Bronchial epithelial cell (primary cell): ENCODE results near the gene LRCH2. TPM values are rescaled to one million over a fixed set of nuclear protein-coding genes. Genes with fewer than 3 reads are reported as not detected.

Experiments used
- DNase-seq: peaks from one replicate; pipeline ENCODE4 v3.0.0-alpha.2; 2010; ENCODE audit warnings: low read depth
- FAIRE-seq: peaks from 2 replicates; lab custom pipeline; 2011; peaks lifted over from hg19 to GRCh38; lab: Jason Lieb, UNC
- H3K27me3 ChIP-seq: 2 replicates; pipeline ENCODE4 v1.5.1; 2011; ENCODE audit warnings: low read length; ENCODE audit not compliant: control insufficient read depth, insufficient read depth
- H3K36me3 ChIP-seq: 2 replicates; pipeline ENCODE4 v1.5.1; 2011; ENCODE audit warnings: low read length; ENCODE audit not compliant: control insufficient read depth, insufficient read depth
- H3K4me3 ChIP-seq: 2 replicates; pipeline ENCODE4 v1.5.1; 2011; ENCODE audit warnings: mild to moderate bottlenecking, low read depth, low read length, control low read depth
- total RNA-seq: library from RNA; depleted of rRNA; stranded (reverse); fragments of >200 nt; gene quantifications from 2 replicates; pipeline ENCODE4 v1.2.1, GENCODE V29; 2014
- TF ChIP-seq, protein P1 (sequence below): IDR thresholded peaks from 2 replicates; pipeline ENCODE4 v1.5.1; 2011; ENCODE audit warnings: mild to moderate bottlenecking, moderate library complexity, low read length, control low read depth, inconsistent platforms; ENCODE audit not compliant: insufficient read depth, severe bottlenecking

Gene LRCH2
- total RNA-seq, 1 donor from 2014 or later = 0.26 TPM

DNA sequence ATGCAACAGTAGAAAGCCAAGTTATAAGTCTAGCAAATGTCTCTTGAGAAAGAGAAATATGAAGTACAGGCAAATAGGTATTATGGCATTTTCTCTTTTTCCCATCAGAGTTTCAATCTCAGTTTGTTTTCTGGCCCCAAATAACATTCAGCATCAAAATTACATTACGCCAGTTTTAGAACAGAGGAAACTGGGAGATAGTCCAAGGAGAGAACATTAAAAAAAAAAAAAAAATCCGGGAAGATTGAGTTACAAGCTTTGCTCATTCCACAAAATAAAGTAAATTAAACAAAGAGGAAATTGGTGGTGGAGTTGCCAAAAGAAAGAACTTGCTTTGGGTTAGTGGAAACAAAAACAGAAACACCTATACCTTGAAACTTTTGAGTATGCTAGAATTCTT, 166.1 kb downstream of the LRCH2 start:
- DNase-seq (no peak), FAIRE-seq (no peak)
- TF ChIP-seq, protein P1, sequence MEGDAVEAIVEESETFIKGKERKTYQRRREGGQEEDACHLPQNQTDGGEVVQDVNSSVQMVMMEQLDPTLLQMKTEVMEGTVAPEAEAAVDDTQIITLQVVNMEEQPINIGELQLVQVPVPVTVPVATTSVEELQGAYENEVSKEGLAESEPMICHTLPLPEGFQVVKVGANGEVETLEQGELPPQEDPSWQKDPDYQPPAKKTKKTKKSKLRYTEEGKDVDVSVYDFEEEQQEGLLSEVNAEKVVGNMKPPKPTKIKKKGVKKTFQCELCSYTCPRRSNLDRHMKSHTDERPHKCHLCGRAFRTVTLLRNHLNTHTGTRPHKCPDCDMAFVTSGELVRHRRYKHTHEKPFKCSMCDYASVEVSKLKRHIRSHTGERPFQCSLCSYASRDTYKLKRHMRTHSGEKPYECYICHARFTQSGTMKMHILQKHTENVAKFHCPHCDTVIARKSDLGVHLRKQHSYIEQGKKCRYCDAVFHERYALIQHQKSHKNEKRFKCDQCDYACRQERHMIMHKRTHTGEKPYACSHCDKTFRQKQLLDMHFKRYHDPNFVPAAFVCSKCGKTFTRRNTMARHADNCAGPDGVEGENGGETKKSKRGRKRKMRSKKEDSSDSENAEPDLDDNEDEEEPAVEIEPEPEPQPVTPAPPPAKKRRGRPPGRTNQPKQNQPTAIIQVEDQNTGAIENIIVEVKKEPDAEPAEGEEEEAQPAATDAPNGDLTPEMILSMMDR = no peak
- no peak overlapping the region for H3K4me3 ChIP-seq
- H3K27me3 ChIP-seq = no peaks in the 10 kb centered on the region
- H3K36me3 ChIP-seq = no peaks in the 10 kb centered on the region

DNA sequence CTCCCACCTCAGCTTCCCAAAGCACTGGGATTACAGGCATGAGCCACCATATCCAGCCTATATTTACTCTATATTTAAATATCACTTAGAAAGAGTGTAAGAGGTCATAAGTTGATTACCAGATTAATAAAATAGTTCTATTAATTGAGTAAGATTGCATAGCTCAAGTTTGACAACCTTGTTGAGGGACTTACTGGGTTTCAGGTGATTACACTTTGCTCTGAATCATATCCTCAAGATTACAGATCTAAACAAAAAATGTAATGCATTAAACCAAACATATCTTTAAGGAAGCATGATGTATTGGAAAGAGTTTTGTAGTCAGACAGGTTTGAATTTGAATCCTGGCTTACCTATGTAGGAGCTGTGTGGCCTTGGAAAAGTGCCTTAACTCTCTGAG, 168.6 kb downstream of the LRCH2 start:
- H3K27me3 ChIP-seq = no peaks in the 10 kb centered on the region

More for the DNA sequence above, 168.6 kb downstream of the LRCH2 start:
- FAIRE-seq (no peak), DNase-seq (peak; percentile 82)
- Histone ChIP-seq H3K36me3 (no peaks in the 10 kb centered on the region), H3K4me3 (no peak overlapping the region)
- TF ChIP-seq, protein P1 = no peak

Other genes starting within 250 kb of the LRCH2 start
- gene IL13RA2, start 216.5 kb downstream of the LRCH2 start, total RNA-seq = 15.4 and 17.1 TPM in 2 replicates
- not detected in 2 replicates for gene RBMXL3, start 44.7 kb downstream of the LRCH2 start, total RNA-seq
- not detected in 2 replicates for gene LUZP4, start 55.6 kb upstream of the LRCH2 start, total RNA-seq